ENCODE data around the gene SNRPD3.

GRCh38 chr22:24517446-24517845 lies 38.4 kb upstream of the SNRPD3 start:
- no peak for TF ChIP-seq EZH2phosphoT487 (IDR thresholded peaks at IDR 0.05; ENCODE audit: borderline replicate concordance, low read length)
- TF ChIP-seq, protein P1, sequence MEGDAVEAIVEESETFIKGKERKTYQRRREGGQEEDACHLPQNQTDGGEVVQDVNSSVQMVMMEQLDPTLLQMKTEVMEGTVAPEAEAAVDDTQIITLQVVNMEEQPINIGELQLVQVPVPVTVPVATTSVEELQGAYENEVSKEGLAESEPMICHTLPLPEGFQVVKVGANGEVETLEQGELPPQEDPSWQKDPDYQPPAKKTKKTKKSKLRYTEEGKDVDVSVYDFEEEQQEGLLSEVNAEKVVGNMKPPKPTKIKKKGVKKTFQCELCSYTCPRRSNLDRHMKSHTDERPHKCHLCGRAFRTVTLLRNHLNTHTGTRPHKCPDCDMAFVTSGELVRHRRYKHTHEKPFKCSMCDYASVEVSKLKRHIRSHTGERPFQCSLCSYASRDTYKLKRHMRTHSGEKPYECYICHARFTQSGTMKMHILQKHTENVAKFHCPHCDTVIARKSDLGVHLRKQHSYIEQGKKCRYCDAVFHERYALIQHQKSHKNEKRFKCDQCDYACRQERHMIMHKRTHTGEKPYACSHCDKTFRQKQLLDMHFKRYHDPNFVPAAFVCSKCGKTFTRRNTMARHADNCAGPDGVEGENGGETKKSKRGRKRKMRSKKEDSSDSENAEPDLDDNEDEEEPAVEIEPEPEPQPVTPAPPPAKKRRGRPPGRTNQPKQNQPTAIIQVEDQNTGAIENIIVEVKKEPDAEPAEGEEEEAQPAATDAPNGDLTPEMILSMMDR (IDR thresholded peaks at IDR 0.05; ENCODE audit: low read depth, low read length, poor library complexity, severe bottlenecking) = no peak

Measured in DOHH2 (cell line).